Hematopoietic multipotent progenitor cell treated with erythropoietin and hydrocortisone succinate and interleukin-3 and kit ligand, for 17 days (in vitro differentiated cells): Measurements from ENCODE around the gene TJP1.
"Not testable (repeated sequence)": the region's sequence is repeated elsewhere in the genome, so short reads cannot be mapped to it uniquely, and the experiment has no call there.

Experiments used
- DNase-seq: peaks from one replicate; pipeline ENCODE4 v3.0.0-alpha.2; 2015; ENCODE audit warnings: low spot score

Gene TJP1

DNA sequence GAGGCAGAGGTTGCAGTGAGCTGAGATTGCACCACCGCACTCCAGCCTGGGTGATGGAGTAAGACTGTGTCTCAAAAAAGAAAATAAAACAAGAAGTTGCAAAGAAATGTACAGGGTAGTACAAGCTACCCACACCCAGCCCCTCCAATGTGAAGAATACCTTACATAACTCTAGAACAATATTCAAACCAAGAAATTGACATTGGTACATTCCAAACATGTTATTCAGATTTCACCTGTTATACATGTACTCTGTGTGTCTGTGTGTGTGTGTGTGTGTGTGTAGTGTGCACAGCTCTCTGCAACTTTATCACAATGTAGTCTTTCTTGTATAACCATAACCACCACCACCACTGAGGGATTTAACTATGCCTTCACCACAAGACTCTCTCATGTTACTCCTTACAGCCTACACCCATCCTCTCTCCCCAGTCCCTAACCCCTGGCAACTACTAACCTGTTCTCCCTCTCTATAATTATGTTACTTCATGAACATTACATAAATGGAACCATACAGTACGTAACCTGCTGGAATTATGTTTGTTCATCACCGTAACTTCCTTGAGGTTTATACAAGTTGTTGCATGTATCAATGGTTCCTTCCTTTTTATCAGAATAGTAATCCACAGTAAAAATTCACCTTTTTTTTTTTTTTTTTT, 16.2 kb upstream of the TJP1 start:
- no peak for DNase-seq

DNA sequence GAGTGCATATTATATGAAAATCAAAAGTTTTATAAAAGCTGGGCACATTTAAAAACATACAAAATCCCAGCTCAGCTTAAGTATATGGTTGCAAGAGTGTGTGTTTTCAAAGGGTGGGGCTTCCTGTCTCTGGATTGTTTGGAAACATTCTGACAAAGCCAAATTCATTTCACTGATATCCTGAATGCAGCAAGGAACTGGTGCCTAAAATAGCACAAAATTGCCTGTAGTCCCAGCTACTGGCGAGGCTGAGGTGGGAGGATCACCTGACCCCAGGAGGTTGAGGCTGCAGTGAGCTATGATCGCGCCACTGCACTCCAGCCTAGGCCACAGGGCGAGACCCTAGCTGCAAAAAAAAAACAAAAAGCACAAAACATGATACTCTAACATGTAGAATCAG, 13.0 kb upstream of the TJP1 start:
- no peak for DNase-seq

DNA sequence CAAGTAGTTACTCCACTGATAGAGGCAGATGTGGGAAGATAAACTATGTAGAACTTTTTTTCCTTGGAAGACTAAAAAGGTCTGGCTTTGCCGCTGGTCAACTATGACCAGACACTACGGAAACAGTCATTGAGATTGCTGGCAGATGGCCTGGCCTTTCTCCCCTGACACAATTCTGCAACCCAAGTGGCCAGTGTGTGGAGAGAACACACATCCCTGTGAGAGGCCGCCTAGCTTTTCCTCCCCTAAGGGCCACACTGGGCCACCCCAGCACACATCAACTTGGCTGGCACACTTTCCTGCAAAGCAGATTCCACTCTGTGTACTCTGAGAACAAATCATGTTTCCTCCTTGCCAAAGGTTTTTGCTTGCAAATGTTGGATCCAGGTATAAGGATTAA, 10.4 kb upstream of the TJP1 start:
- DNase-seq: no peak

- no peak for DNase-seq
Observed at GRCh38 chr15:29826908-29827820, 4.9 kb upstream of the TJP1 start.

DNA sequence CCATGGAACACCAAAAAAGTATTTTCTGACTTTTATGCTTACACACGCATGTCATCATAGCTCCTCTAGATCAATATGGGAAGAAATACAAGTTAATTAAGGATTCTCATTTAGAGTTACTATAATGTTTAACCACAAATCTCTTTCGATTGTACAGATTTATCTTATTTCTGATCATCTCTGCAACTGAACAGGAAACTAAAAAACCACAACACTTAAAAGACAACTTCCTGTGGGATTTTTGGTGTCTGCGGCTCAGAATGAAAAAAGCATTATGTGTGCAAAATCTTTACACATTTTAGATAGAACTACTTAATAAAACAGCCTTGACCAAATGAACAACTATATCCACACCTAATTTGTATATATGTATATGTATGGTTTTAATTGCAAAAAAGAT, 3.0 kb upstream of the TJP1 start:
- DNase-seq: no peak

DNA sequence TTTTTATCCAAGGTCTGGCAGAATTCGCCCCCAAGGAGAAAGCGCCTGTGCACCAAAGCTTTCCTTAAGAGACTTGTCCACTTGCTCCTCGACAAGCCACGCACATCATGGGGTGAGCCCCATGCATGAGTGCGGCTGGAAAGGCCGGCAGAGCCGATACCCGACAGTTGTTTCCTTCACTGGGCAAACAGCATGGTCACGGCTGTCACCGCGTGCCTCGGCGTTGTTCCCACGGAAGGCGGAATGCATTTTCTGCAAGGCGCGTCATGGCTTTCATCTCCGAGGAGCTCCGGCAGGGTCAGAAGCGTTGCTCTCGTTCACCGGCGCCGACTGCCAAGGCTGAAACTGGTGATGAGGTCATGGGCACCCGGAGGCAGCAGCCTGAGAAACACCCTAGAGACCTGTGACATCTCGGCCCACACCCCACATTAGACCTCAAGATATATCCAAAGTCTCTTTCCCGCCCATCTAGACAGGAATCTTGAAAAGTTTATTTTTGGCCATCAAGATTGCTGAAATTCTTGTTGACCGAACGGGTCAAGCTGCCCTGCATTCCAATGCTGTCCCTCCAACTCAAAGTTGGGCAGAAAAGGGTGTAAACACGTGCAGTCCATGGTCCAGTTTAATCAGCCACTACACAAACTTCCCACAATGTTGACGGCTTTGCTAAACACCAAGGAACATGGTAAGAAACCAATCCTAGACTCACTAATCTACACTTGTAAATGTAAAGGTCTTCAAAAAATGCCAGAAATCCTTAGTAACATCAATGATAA, 604 bp upstream of the TJP1 start:
- DNase-seq: no peak

DNA sequence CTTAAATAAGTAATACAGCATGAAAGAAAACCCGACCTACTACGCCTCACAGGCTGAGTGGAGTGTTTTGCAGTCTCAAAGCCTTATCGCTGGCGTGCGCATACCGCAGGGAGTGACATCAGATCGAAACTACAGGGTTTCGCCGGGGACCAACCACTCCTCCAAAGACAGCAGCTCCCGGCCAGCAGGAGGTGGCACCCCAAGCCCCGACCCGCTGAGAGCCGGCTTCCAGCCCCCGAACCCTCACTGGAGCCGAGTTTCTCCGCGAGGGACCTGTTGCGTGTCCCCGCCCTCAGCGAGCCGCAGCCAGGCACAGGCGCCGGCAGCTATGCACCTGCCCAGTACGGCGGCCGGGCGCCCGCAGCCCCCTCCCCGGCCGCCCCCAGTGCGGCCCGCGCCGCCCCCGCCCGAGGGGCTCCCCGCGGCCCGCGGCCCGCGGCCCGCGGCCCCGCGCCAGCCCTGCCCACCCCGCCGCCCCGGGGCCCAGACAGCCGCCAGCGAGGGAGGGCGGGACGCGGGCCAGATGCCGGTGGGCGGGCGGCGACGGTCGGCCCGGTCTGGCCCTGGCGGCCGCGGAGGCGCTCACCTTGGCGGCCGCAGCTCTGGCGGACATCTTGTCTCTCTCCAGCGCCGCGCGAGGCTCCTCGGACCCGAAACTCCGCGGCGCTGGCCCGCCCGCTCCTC, 710 bp downstream of the TJP1 start:
- no peak for DNase-seq

DNA sequence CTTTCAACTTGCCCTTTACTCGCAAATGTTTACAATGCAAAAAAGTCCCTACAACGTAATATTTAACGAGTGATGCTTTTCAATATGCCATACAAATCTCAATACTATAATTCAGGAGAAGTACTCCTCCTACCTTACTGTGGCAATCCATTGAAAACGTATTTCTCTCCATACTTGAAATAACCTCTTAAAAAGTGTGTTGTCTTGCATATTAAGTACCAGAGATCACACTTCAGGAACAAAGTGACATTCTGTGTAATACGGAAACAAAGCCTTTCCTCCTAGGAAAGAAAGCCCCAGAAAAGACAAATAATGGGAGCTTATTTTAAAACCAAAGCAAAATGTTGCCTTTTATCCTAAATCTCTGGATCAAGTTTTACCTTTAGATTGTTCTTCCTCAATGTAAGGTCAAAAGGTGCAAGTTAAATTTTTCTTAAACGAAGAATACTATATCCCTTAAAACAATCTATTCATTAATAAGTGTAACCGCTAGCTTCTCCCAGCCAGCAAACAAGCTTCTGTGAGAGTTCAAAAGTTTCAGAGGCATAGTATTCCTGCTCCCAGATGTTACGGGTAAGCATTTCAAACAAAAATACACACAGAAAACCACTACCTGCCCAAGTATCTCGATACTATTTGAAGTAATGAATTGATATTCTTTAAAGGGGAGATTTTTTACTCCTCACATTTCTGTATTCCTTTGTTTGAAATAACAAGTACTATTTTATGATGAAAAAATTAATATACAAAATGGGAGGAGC, 1.7 kb downstream of the TJP1 start:
- DNase-seq: no peak

- DNase-seq: no peak
Observed at GRCh38 chr15:29819979-29820378, 2.3 kb downstream of the TJP1 start.

DNA sequence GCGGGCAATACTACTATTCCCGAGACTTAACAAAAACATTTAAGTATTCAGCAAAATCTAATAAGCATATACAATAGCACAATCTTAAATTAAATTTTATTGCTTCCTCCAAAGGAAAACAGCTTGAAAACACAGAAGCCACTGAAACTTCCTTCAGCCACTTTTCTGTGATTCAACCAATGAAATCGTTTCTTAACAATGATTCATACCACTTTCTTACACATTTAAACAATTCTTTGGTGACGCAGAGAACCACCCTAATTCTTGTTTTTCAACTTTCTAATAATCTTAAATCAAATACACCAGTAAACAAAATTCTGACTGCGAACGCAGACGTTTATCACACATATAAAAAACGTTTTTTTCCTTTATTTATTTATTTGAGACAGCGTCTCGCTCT, 4.1 kb downstream of the TJP1 start:
- no peak for DNase-seq

DNA sequence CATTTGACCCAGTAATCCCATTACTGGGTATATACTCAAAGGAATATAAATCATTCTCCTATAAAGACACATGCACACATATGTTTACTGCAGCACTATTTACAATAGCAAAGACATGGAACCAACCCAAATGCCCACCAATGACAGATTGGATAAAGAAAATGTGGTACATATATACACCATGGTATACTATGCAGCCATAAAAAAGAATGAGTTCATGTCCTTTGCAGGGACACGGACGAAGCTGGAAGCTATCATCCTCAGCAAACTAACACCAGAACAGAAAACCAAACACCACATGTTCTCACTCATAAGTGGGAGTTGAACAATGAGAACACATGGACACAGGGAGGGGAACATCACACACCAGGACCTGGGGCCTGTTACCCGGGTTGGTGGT, 4.8 kb downstream of the TJP1 start:
- DNase-seq: not testable (repeated sequence)

- DNase-seq: no peak
Observed at GRCh38 chr15:29815000-29815710, 7.1 kb downstream of the TJP1 start.

- DNase-seq: no peak
Observed at GRCh38 chr15:29813009-29813408, 9.3 kb downstream of the TJP1 start.

DNA sequence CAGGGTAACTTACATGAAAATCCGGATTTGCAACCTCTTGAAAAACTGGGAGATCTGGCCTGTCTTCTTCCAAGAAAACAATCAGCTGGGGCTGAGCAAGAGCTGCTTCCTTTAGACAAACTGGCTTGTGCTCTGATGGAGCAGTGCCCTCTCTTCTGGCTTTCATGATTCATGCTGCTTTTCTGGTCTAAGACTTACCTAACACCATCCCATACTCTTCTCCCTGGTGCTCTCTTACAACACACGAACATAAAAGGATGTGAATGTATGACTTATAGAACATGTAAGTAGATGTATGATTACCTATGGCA, 9.9 kb downstream of the TJP1 start:
- DNase-seq: no peak

GRCh38 chr15:29811691-29812383, 10.4 kb downstream of the TJP1 start:
- no peak for DNase-seq

DNA sequence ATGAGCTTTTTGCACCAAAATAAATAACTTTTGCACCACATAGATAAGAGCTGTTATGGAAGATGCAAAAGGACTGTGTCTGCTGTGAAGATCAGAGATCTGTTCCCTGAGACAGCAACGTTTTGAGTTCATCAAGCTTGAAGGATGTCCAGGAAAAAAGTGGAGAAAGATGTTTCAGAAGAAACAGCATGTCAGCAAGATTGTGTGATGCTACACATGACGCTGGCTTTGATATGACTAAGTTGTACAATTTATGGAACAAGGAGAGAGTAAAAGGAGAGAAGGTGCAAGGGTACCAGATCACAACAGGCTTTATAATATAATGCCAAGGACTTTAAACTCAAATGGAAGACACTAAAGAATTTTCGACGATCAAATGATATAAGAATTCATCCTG, 16.6 kb downstream of the TJP1 start:
- no peak for DNase-seq

- DNase-seq: no peak
Observed at GRCh38 chr15:29805043-29805707, 17.1 kb downstream of the TJP1 start.

DNA sequence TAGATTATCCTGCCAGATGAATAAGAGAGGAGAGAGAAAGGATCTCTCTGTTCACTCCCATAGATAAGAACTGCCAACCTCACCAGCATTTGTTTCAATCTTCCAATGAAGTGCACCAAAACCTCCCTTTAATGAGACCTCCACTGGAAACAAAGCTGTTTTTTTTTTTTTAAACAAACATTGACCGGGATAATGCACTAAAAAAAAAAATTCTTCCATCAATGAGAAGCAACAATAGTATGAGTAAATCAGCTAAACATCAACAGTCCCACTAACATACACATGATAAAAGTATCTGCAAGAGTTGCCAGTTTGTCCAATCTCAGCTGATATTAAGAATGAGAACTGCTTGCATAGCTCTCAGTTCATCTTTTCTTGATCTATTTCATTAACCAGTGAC, 19.9 kb downstream of the TJP1 start:
- no peak for DNase-seq

GRCh38 chr15:29800491-29801366, 21.5 kb downstream of the TJP1 start:
- DNase-seq: no peak
